ENCODE measurements around the gene MBD3. TPM values are rescaled to one million over a fixed set of nuclear protein-coding genes. Genes with fewer than 3 reads are reported as not detected.
"Not testable (repeated sequence)": the region's sequence is repeated elsewhere in the genome, so short reads cannot be mapped to it uniquely, and the experiment has no call there.

The MBD3 gene
- total and polyA plus RNA-seq, 2 donors = 64.8 to 99.9 TPM

DNA sequence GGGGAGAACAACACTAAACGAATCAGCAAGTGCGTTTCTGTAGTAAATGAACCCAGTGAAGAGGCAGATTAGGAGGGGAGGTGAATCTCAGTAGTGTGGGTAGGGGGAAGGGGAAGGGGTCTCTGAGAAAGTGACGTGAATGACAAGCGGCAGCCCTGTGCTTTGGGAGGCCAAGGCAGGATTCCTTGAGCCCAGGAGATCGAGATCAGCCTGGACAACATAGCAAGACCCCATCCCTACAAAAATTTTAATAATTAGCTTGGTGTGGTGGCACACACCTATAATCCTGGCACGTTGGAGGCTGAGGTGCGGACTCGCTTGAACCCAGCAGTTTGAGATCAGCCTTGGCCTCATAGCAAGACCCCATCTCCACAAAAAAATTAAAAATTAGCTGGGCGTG lies 60.7 kb downstream of the MBD3 start:
- H3K36me3 ChIP-seq (ENCODE audit: control insufficient read depth in 2 of 2, insufficient read depth in 2 of 2, low read length in 1 of 2) = no peaks in the 10 kb centered on the region
- peaks cover 0 to 18% of the 10 kb centered on the region in 2 donors for H3K27me3 ChIP-seq (ENCODE audit: control insufficient read depth in 2 of 2, insufficient read depth in 1 of 2, low read length in 1 of 2)
- H3K4me1 ChIP-seq (ENCODE audit: control insufficient read depth in 2 of 2, insufficient read depth in 2 of 2, low read length in 2 of 2) = no peaks in the 10 kb centered on the region
- no peak overlapping the region for H3K27ac ChIP-seq (ENCODE audit: low read depth in 1 of 2, low read length in 1 of 2)
- 94% methylated on average over 9 of the region's 9 CpGs for WGBS
- no peak for DNase-seq (ENCODE audit: low read depth in 6 of 9, low spot score in 9 of 9)
- no peak overlapping the region for H3K4me3 ChIP-seq (ENCODE audit: low read length in 2 of 2)
- H3K9me3 ChIP-seq (ENCODE audit: control insufficient read depth in 2 of 2, insufficient read depth in 1 of 2, low read length in 1 of 2) = no peaks in the 10 kb centered on the region

DNA sequence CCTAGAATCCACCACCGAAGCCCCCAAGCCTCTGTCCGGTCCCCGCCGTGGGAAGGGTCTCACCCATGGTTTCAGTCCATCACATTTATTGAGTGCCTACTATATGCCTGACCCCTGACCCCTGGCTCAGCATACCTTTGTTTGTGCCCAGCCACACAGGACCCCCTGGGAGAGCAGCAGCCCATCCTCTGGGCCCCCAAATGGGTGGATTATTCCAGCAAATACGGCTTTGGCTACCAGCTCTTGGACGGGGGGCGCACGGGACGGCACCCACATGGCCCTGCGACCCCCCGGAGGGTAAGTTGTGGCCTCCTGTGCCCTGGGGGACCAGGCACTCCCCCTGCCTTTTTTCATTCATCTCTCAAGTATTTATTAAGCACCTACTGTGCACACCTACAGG lies 61.1 kb downstream of the MBD3 start:
- no peak for DNase-seq (ENCODE audit: low read depth in 6 of 9, low spot score in 9 of 9)
- 91% methylated on average over 11 of the region's 11 CpGs for WGBS
- peaks cover under 1 to 21% of the 10 kb centered on the region in 2 donors for H3K27me3 ChIP-seq (ENCODE audit: control insufficient read depth in 2 of 2, insufficient read depth in 1 of 2, low read length in 1 of 2)

DNA sequence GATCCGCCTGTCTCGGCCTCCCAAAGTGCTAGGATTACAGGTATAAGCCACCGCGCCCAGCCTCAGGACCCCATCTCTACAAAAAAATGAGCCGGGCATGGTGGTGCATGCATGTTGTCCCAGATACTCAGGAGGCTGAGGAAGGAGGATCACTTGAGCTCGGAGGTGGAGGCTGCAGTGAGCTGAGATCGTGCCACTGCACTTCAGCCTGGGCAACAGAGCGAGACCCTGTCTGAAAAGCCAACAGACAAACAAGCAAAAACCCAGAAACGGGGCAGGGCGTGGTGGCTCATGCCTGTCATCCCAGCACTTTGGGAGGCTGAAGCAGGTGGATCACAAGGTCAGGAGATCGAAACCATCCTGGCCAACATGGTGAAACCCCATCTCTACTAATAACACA lies 61.8 kb downstream of the MBD3 start:
- not testable (repeated sequence) for H3K36me3 ChIP-seq (ENCODE audit: control insufficient read depth in 2 of 2, insufficient read depth in 2 of 2, low read length in 1 of 2); H3K9me3 ChIP-seq (ENCODE audit: control insufficient read depth in 2 of 2, insufficient read depth in 1 of 2, low read length in 1 of 2); H3K4me3 ChIP-seq (ENCODE audit: low read length in 2 of 2); H3K4me1 ChIP-seq (ENCODE audit: control insufficient read depth in 2 of 2, insufficient read depth in 2 of 2, low read length in 2 of 2); H3K27ac ChIP-seq (ENCODE audit: low read depth in 1 of 2, low read length in 1 of 2); DNase-seq (ENCODE audit: low read depth in 6 of 9, low spot score in 9 of 9)
- WGBS = 94% methylated on average over 11 of the region's 11 CpGs
- H3K27me3 ChIP-seq (ENCODE audit: control insufficient read depth in 2 of 2, insufficient read depth in 1 of 2, low read length in 1 of 2) = peaks cover 3 to 28% of the 10 kb centered on the region in 2 donors

More for the DNA sequence above, 61.1 kb downstream of the MBD3 start:
- Histone ChIP-seq H3K27ac (ENCODE audit: low read depth in 1 of 2, low read length in 1 of 2) (no peak overlapping the region), H3K36me3 (ENCODE audit: control insufficient read depth in 2 of 2, insufficient read depth in 2 of 2, low read length in 1 of 2) (no peaks in the 10 kb centered on the region), H3K4me1 (ENCODE audit: control insufficient read depth in 2 of 2, insufficient read depth in 2 of 2, low read length in 2 of 2) (no peaks in the 10 kb centered on the region), H3K9me3 (ENCODE audit: control insufficient read depth in 2 of 2, insufficient read depth in 1 of 2, low read length in 1 of 2) (no peaks in the 10 kb centered on the region), H3K4me3 (ENCODE audit: low read length in 2 of 2) (no peak overlapping the region)

- Histone ChIP-seq H3K4me3 (ENCODE audit: low read length in 2 of 2) (no peak overlapping the region), H3K27me3 (ENCODE audit: control insufficient read depth in 2 of 2, insufficient read depth in 1 of 2, low read length in 1 of 2) (peaks cover 11 to 34% of the 10 kb centered on the region in 2 donors), H3K9me3 (ENCODE audit: control insufficient read depth in 2 of 2, insufficient read depth in 1 of 2, low read length in 1 of 2) (no peaks in the 10 kb centered on the region), H3K36me3 (ENCODE audit: control insufficient read depth in 2 of 2, insufficient read depth in 2 of 2, low read length in 1 of 2) (no peaks in the 10 kb centered on the region), H3K27ac (ENCODE audit: low read depth in 1 of 2, low read length in 1 of 2) (no peak overlapping the region), H3K4me1 (ENCODE audit: control insufficient read depth in 2 of 2, insufficient read depth in 2 of 2, low read length in 2 of 2) (no peaks in the 10 kb centered on the region)
- no peak for DNase-seq (ENCODE audit: low read depth in 6 of 9, low spot score in 9 of 9)
- 89% methylated on average over 16 of the region's 16 CpGs for WGBS
Measured at GRCh38 chr19:1529430-1529816, 63.2 kb downstream of the MBD3 start.

- H3K27me3 ChIP-seq (ENCODE audit: control insufficient read depth in 2 of 2, insufficient read depth in 1 of 2, low read length in 1 of 2) = peaks cover 17 to 37% of the 10 kb centered on the region in 2 donors
- WGBS = 82% methylated on average over 22 of the region's 23 CpGs
- DNase-seq (ENCODE audit: low read depth in 6 of 9, low spot score in 9 of 9) = no peak
Measured at GRCh38 chr19:1528596-1529429, 63.9 kb downstream of the MBD3 start.

DNA sequence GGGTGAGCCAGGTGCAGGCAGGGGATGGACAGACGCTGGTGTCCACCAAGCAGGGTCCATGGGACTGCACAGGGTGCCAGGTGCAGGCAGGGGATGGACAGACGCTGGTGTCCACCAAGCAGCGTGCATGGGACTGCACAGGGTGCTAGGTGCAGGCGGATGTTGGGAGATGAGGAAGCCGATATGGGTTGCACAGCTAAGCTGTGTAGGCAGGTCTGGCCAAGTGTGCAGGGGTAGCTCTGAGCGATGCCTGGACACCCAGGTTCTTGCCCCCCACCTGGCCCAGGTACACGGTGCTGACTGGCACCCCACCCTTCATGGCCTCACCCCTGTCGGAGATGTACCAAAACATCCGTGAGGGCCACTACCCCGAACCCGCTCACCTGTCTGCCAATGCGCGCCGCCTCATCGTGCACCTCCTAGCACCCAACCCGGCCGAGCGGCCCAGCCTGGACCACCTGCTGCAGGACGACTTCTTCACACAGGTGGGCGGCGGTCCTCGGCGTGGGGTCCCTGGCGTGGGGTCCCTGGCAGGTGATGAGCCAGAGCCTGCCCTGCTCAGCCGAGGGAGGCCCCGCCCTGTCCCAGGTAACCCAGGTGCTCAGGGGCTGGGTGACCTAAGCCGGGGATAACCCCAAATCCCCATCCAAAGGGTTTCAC lies 64.9 kb downstream of the MBD3 start:
- peaks cover 27 to 47% of the 10 kb centered on the region in 2 donors for H3K27me3 ChIP-seq (ENCODE audit: control insufficient read depth in 2 of 2, insufficient read depth in 1 of 2, low read length in 1 of 2)
- no peaks in the 10 kb centered on the region for H3K4me1 ChIP-seq (ENCODE audit: control insufficient read depth in 2 of 2, insufficient read depth in 2 of 2, low read length in 2 of 2)
- no peak for DNase-seq (ENCODE audit: low read depth in 6 of 9, low spot score in 9 of 9)
- H3K27ac ChIP-seq (ENCODE audit: low read depth in 1 of 2, low read length in 1 of 2) = no peak overlapping the region
- 85% methylated on average over 27 of the region's 27 CpGs for WGBS
- H3K9me3 ChIP-seq (ENCODE audit: control insufficient read depth in 2 of 2, insufficient read depth in 1 of 2, low read length in 1 of 2) = peaks cover 0 to 4% of the 10 kb centered on the region in 2 donors
- H3K36me3 ChIP-seq (ENCODE audit: control insufficient read depth in 2 of 2, insufficient read depth in 2 of 2, low read length in 1 of 2) = no peaks in the 10 kb centered on the region
- no peak overlapping the region for H3K4me3 ChIP-seq (ENCODE audit: low read length in 2 of 2)

More at GRCh38 chr19:1528596-1529429, 63.9 kb downstream of the MBD3 start:
- no peak overlapping the region for H3K27ac ChIP-seq (ENCODE audit: low read depth in 1 of 2, low read length in 1 of 2)
- no peak overlapping the region for H3K4me3 ChIP-seq (ENCODE audit: low read length in 2 of 2)
- H3K36me3 ChIP-seq (ENCODE audit: control insufficient read depth in 2 of 2, insufficient read depth in 2 of 2, low read length in 1 of 2) = no peaks in the 10 kb centered on the region
- no peaks in the 10 kb centered on the region for H3K4me1 ChIP-seq (ENCODE audit: control insufficient read depth in 2 of 2, insufficient read depth in 2 of 2, low read length in 2 of 2)
- H3K9me3 ChIP-seq (ENCODE audit: control insufficient read depth in 2 of 2, insufficient read depth in 1 of 2, low read length in 1 of 2) = no peaks in the 10 kb centered on the region

DNA sequence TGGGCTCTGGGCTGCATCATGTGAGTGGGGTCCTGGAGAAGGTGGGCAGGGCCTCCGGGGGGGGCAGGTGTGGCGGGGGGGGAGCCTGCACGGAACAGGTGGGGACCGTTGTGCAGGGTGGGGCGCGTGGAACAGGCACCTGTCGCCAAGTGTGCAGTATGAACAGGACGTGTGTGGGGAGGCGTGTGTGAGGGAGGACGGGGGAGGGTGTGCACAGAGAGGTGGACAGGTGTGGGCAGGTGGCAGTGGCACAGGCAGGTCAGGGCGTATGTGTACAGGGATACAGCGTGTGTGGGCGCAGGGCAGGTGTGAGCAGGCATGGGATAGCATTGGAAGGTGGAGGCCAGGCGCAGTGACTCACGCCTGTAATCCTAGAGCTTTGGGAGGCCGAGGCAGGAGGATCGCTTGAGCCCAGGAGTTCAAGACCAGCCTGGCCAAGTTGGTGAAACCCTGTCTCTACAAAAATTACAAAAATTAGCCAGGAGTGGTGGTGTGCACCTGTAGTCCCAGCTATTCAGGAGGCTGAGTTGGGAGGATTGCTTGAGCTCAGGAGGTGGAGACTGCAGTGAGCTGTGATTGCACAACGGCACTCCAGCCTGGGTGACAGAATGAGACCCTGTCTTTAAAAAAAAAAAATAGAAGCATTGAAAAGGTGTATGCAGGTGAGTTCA lies 65.6 kb downstream of the MBD3 start:
- H3K27me3 ChIP-seq (ENCODE audit: control insufficient read depth in 2 of 2, insufficient read depth in 1 of 2, low read length in 1 of 2) = peaks cover 31 to 53% of the 10 kb centered on the region in 2 donors
- no peaks in the 10 kb centered on the region for H3K4me1 ChIP-seq (ENCODE audit: control insufficient read depth in 2 of 2, insufficient read depth in 2 of 2, low read length in 2 of 2)
- no peak overlapping the region for H3K4me3 ChIP-seq (ENCODE audit: low read length in 2 of 2)
- peaks cover 0 to 4% of the 10 kb centered on the region in 2 donors for H3K9me3 ChIP-seq (ENCODE audit: control insufficient read depth in 2 of 2, insufficient read depth in 1 of 2, low read length in 1 of 2)
- no peak overlapping the region for H3K27ac ChIP-seq (ENCODE audit: low read depth in 1 of 2, low read length in 1 of 2)
- no peak for DNase-seq (ENCODE audit: low read depth in 6 of 9, low spot score in 9 of 9)
- WGBS = 84% methylated on average over 18 of the region's 18 CpGs
- H3K36me3 ChIP-seq (ENCODE audit: control insufficient read depth in 2 of 2, insufficient read depth in 2 of 2, low read length in 1 of 2) = no peaks in the 10 kb centered on the region

DNA sequence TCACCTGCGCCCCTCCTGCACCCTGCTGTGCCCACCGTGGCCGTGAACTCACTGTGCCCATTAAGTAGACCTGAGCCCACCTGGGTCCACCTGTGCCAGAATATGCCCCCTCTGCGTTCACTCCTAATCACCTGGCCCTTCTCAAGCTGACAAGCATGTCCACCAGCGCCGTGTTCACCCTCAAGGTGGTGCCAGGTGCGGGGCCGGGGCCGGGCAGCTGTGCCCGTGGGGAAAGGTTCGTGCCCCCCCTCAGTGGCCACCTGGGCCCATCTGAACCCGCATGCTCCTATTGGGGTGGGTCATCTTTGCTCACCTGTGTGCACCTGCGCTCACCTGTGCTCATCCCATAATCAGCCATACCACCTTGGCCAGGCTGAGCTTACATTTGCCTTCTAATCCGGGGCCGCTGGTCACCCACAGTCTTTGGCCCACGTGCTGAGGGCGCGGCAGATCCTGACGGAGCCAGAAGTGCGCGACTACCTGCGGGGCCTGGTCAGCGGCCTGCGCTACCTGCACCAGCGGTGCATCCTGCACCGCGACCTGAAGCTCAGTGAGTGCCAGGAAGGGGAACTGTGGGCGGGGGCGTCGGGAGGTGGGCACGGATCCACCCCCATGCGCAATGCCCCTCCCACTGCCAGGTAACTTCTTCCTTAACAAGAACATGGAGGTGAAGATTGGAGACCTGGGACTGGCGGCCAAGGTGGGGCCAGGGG lies 66.4 kb downstream of the MBD3 start:
- H3K4me3 ChIP-seq (ENCODE audit: low read length in 2 of 2) = no peak overlapping the region
- 84% methylated on average over 33 of the region's 33 CpGs for WGBS
- peaks cover 36 to 59% of the 10 kb centered on the region in 2 donors for H3K27me3 ChIP-seq (ENCODE audit: control insufficient read depth in 2 of 2, insufficient read depth in 1 of 2, low read length in 1 of 2)
- H3K36me3 ChIP-seq (ENCODE audit: control insufficient read depth in 2 of 2, insufficient read depth in 2 of 2, low read length in 1 of 2) = no peaks in the 10 kb centered on the region
- H3K4me1 ChIP-seq (ENCODE audit: control insufficient read depth in 2 of 2, insufficient read depth in 2 of 2, low read length in 2 of 2) = no peaks in the 10 kb centered on the region
- peaks cover 0 to 4% of the 10 kb centered on the region in 2 donors for H3K9me3 ChIP-seq (ENCODE audit: control insufficient read depth in 2 of 2, insufficient read depth in 1 of 2, low read length in 1 of 2)
- no peak overlapping the region for H3K27ac ChIP-seq (ENCODE audit: low read depth in 1 of 2, low read length in 1 of 2)
- no peak for DNase-seq (ENCODE audit: low read depth in 6 of 9, low spot score in 9 of 9)

All from thymus (tissue), 11 donors.